Suprapubic skin (tissue), 4 donors: ENCODE results near the gene HM13. TPM values are rescaled to one million over a fixed set of nuclear protein-coding genes. Genes with fewer than 3 reads are reported as not detected.
A peak's percentile ranks its signal among the peaks of the same experiment; 100 is the strongest.
"Not testable (repeated sequence)": the region's sequence is repeated elsewhere in the genome, so short reads cannot be mapped to it uniquely, and the experiment has no call there.

Experiments used
- DNase-seq, 2 donors: peaks; one replicate each; pipeline ENCODE4 v3.0.0-alpha.2; 2019; ENCODE audit warnings: low spot score in 2 of 2
- H3K27ac ChIP-seq: fragments of 200-600 bp; sonication (generic); one replicate; pipeline ENCODE4 v1.5.1; 2019
- H3K27me3 ChIP-seq: fragments of 200-600 bp; sonication (generic); one replicate; pipeline ENCODE4 v1.5.1; 2019
- H3K36me3 ChIP-seq: fragments of 200-600 bp; sonication (generic); one replicate; pipeline ENCODE4 v1.5.1; 2019
- H3K4me1 ChIP-seq: fragments of 200-600 bp; sonication (generic); one replicate; pipeline ENCODE4 v1.5.1; 2019
- H3K4me3 ChIP-seq: fragments of 200-600 bp; sonication (generic); one replicate; pipeline ENCODE4 v1.5.1; 2019; ENCODE audit warnings: mild to moderate bottlenecking
- H3K9me3 ChIP-seq: fragments of 200-600 bp; sonication (generic); one replicate; pipeline ENCODE4 v1.5.1; 2019
- CTCF ChIP-seq, 2 donors: fragments of 200-600 bp in 1 of 2; fragments of 450-650 bp in 1 of 2; sonication (generic) in 1 of 2; IDR thresholded peaks; one replicate each; pipeline ENCODE4 v1.5.1; 2016 to 2019; ENCODE audit warnings: antibody characterized with exemption in 2 of 2, mild to moderate bottlenecking in 1 of 2, moderate library complexity in 1 of 2
- EP300 ChIP-seq: sonication (generic); formaldehyde crosslinking; IDR thresholded peaks from one replicate; pipeline ENCODE4 v1.6.1; 2017; ENCODE audit warnings: antibody characterized with exemption
- POLR2A ChIP-seq, 2 donors: fragments of 450-650 bp; IDR thresholded peaks; one replicate each; pipeline ENCODE4 v1.6.1; 2017; ENCODE audit warnings: antibody characterized with exemption in 2 of 2, mild to moderate bottlenecking in 2 of 2, moderate library complexity in 2 of 2
- POLR2AphosphoS5 ChIP-seq, 3 donors: sonication (generic); formaldehyde crosslinking; IDR thresholded peaks; one replicate each; pipeline ENCODE4 v1.6.1; 2017; ENCODE audit warnings: antibody characterized with exemption in 3 of 3
- WGBS: methylation state at CpG from one replicate; pipeline ENCODE4 v1.1.5; 2018; 5-methylcytosine and 5-hydroxymethylcytosine counted together
- total RNA-seq, 4 donors: library from RNA; depleted of rRNA; stranded (reverse); fragments of >200 nt; gene quantifications; one replicate each; pipeline ENCODE4 v1.1.0, GENCODE V29; 2016

HM13 gene
- total RNA-seq, 4 donors from 2014 or later: 44.3 to 59.7 (median 54.4) TPM

- Histone ChIP-seq H3K4me3 (no peak overlapping the region), H3K27ac (no peak overlapping the region), H3K4me1 (peaks cover 14% of the 10 kb centered on the region), H3K36me3 (no peaks in the 10 kb centered on the region), H3K27me3 (no peaks in the 10 kb centered on the region), H3K9me3 (no peaks in the 10 kb centered on the region)
- TF ChIP-seq CTCF (IDR thresholded peaks at IDR 0.05) (no peak), POLR2A (IDR thresholded peaks at IDR 0.05) (no peak), EP300 (no peak), POLR2AphosphoS5 (IDR thresholded peaks at IDR 0.05) (no peak)
- DNase-seq: peak; percentile 81 to 84
- 19% methylated on average over 15 of the region's 15 CpGs for WGBS
These were observed 17.4 kb upstream of the HM13 start for GRCh38 chr20:31496761-31497295.

- Histone ChIP-seq H3K9me3 (no peaks in the 10 kb centered on the region), H3K27ac (no peak overlapping the region), H3K27me3 (no peaks in the 10 kb centered on the region), H3K4me1 (peaks cover 14% of the 10 kb centered on the region), H3K36me3 (no peaks in the 10 kb centered on the region), H3K4me3 (no peak overlapping the region)
- WGBS: 50% methylated on average over 6 of the region's 6 CpGs
- TF ChIP-seq POLR2A (IDR thresholded peaks at IDR 0.05) (no peak), POLR2AphosphoS5 (IDR thresholded peaks at IDR 0.05) (no peak), CTCF (IDR thresholded peaks at IDR 0.05) (no peak), EP300 (no peak)
- DNase-seq: no peak
These were observed 16.3 kb upstream of the HM13 start for GRCh38 chr20:31497838-31498540.

- TF ChIP-seq EP300 (no peak), POLR2AphosphoS5 (IDR thresholded peaks at IDR 0.05) (no peak), POLR2A (IDR thresholded peaks at IDR 0.05) (no peak), CTCF (IDR thresholded peaks at IDR 0.05) (no peak)
- Histone ChIP-seq H3K9me3 (no peaks in the 10 kb centered on the region), H3K27ac (no peak overlapping the region), H3K4me1 (peaks cover 14% of the 10 kb centered on the region), H3K27me3 (no peaks in the 10 kb centered on the region), H3K36me3 (no peaks in the 10 kb centered on the region), H3K4me3 (no peak overlapping the region)
- DNase-seq: no peak
- 50% methylated on average over 1 of the region's 1 CpG for WGBS
These were observed 13.7 kb upstream of the HM13 start for GRCh38 chr20:31500527-31500926.

GRCh38 chr20:31502884-31503673, 11.2 kb upstream of the HM13 start:
- TF ChIP-seq CTCF (IDR thresholded peaks at IDR 0.05): peak; percentile 94 to 97
- 33% methylated on average over 20 of the region's 20 CpGs for WGBS
- H3K27ac ChIP-seq, H3K4me3 ChIP-seq, H3K36me3 ChIP-seq, H3K4me1 ChIP-seq, H3K27me3 ChIP-seq, H3K9me3 ChIP-seq: not testable (repeated sequence)
- DNase-seq: peak; percentile 89 to 90

- 95% methylated on average over 1 of the region's 1 CpG for WGBS
- DNase-seq: no peak
- H3K4me1 ChIP-seq: no peaks in the 10 kb centered on the region
- no peak overlapping the region for H3K27ac ChIP-seq
- no peaks in the 10 kb centered on the region for H3K9me3 ChIP-seq
- TF ChIP-seq POLR2A (IDR thresholded peaks at IDR 0.05) (no peak), POLR2AphosphoS5 (IDR thresholded peaks at IDR 0.05) (no peak), EP300 (no peak), CTCF (IDR thresholded peaks at IDR 0.05) (no peak)
- H3K36me3 ChIP-seq: no peaks in the 10 kb centered on the region
- H3K4me3 ChIP-seq: no peak overlapping the region
- no peaks in the 10 kb centered on the region for H3K27me3 ChIP-seq
These were observed 8.3 kb upstream of the HM13 start for GRCh38 chr20:31505903-31506302.
